ENCODE measurements around the gene FYCO1.

DNA sequence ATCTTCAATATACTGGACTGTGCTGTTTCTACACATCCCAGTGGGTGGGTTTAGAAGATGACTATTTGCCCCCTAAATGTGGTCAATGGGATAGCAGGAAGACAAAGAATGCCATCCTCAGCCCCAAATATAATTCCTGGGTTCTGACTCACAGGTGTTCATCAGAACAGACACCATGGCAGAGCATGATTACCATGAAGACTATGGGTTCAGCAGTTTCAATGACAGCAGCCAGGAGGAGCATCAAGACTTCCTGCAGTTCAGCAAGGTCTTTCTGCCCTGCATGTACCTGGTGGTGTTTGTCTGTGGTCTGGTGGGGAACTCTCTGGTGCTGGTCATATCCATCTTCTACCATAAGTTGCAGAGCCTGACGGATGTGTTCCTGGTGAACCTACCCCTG, 49.3 kb downstream of the FYCO1 start:
- no peak for TF ChIP-seq CTCF (IDR thresholded peaks at IDR 0.05; ENCODE audit: poor library complexity)
- no peak for TF ChIP-seq EZH2 (IDR thresholded peaks at IDR 0.05; ENCODE audit: borderline replicate concordance)

Measured in hepatocyte (in vitro differentiated cells).